ENCODE measurements around the gene PGA3.

The PGA3 gene

GRCh38 chr11:61254403-61255025, 51.2 kb downstream of the PGA3 start:
- peak; percentile 51 for DNase-seq

- DNase-seq = no peak
These were observed 53.6 kb downstream of the PGA3 start for GRCh38 chr11:61256710-61257482.

- DNase-seq = no peak
These were observed 55.2 kb downstream of the PGA3 start for GRCh38 chr11:61258546-61258945.

- no peak for DNase-seq
These were observed 56.0 kb downstream of the PGA3 start for GRCh38 chr11:61259363-61259762.

Data from right forelimb (tissue), 1 donor.